UCSD-AML1 (cell line): ENCODE results near the gene AFF3.
"Not testable (repeated sequence)": the region's sequence is repeated elsewhere in the genome, so short reads cannot be mapped to it uniquely, and the experiment has no call there.

ENCODE experiments used
- DNase-seq: peaks from one replicate; lab custom pipeline; 2025; ENCODE audit not compliant: unreplicated experiment; lab: John Stamatoyannopoulos, UW

AFF3 gene

GRCh38 chr2:99520813-99521212 is 621.6 kb downstream of the AFF3 start:
- no peak for DNase-seq

GRCh38 chr2:99520195-99520594 is 622.2 kb downstream of the AFF3 start:
- DNase-seq = no peak

- no peak for DNase-seq
Observed at GRCh38 chr2:99514357-99514756, 628.0 kb downstream of the AFF3 start.

GRCh38 chr2:99512181-99512591 is 630.2 kb downstream of the AFF3 start:
- no peak for DNase-seq

GRCh38 chr2:99509387-99509786 is 633.0 kb downstream of the AFF3 start:
- no peak for DNase-seq

GRCh38 chr2:99507937-99508818 is 634.2 kb downstream of the AFF3 start:
- DNase-seq = no peak

- DNase-seq = no peak
Observed at GRCh38 chr2:99504844-99505584, 637.4 kb downstream of the AFF3 start.

- DNase-seq = not testable (repeated sequence)
Observed at GRCh38 chr2:99503662-99504416, 638.6 kb downstream of the AFF3 start.

- DNase-seq = no peak
Observed at GRCh38 chr2:99496021-99496420, 646.4 kb downstream of the AFF3 start.
